Measurements from ENCODE around the gene AXDND1. TPM values are rescaled to one million over a fixed set of nuclear protein-coding genes. Genes with fewer than 3 reads are reported as not detected.
A peak's percentile ranks its signal among the peaks of the same experiment; 100 is the strongest.
"Not testable (repeated sequence)": the region's sequence is repeated elsewhere in the genome, so short reads cannot be mapped to it uniquely, and the experiment has no call there.

The AXDND1 gene
- total RNA-seq, 1 donor from 2014 or later, result 0.50 TPM

GRCh38 chr1:179351281-179351680 is 14.5 kb upstream of the AXDND1 start:
- DNase-seq (ENCODE audit: low read depth), result no peak
- no peak for TF ChIP-seq CTCF (IDR thresholded peaks at IDR 0.05; ENCODE audit: insufficient read depth, low read length, poor library complexity, severe bottlenecking)
- Histone ChIP-seq H3K27me3 (ENCODE audit: control insufficient read depth, insufficient read depth, low read length) (no peaks in the 10 kb centered on the region), H3K4me3 (ENCODE audit: low read depth, low read length) (no peak overlapping the region), H3K36me3 (ENCODE audit: control insufficient read depth, insufficient read depth, low read length) (no peaks in the 10 kb centered on the region)

- Histone ChIP-seq H3K36me3 (ENCODE audit: control insufficient read depth, insufficient read depth, low read length) (no peaks in the 10 kb centered on the region), H3K27me3 (ENCODE audit: control insufficient read depth, insufficient read depth, low read length) (no peaks in the 10 kb centered on the region), H3K4me3 (ENCODE audit: low read depth, low read length) (no peak overlapping the region)
- TF ChIP-seq CTCF (IDR thresholded peaks at IDR 0.05; ENCODE audit: insufficient read depth, low read length, poor library complexity, severe bottlenecking), result no peak
- no peak for DNase-seq (ENCODE audit: low read depth)
Observed at GRCh38 chr1:179352236-179352635, 13.5 kb upstream of the AXDND1 start.

- TF ChIP-seq CTCF (IDR thresholded peaks at IDR 0.05; ENCODE audit: insufficient read depth, low read length, poor library complexity, severe bottlenecking), result no peak
- Histone ChIP-seq H3K4me3 (ENCODE audit: low read depth, low read length) (no peak overlapping the region), H3K27me3 (ENCODE audit: control insufficient read depth, insufficient read depth, low read length) (no peaks in the 10 kb centered on the region), H3K36me3 (ENCODE audit: control insufficient read depth, insufficient read depth, low read length) (no peaks in the 10 kb centered on the region)
- no peak for DNase-seq (ENCODE audit: low read depth)
Observed at GRCh38 chr1:179353546-179353945, 12.2 kb upstream of the AXDND1 start.

- H3K4me3 ChIP-seq (ENCODE audit: low read depth, low read length); H3K36me3 ChIP-seq (ENCODE audit: control insufficient read depth, insufficient read depth, low read length); H3K27me3 ChIP-seq (ENCODE audit: control insufficient read depth, insufficient read depth, low read length); DNase-seq (ENCODE audit: low read depth): not testable (repeated sequence)
Observed at GRCh38 chr1:179361631-179362030, 4.1 kb upstream of the AXDND1 start.

GRCh38 chr1:179366093-179366800 is 476 bp downstream of the AXDND1 start:
- no peak for DNase-seq (ENCODE audit: low read depth)
- H3K4me3 ChIP-seq (ENCODE audit: low read depth, low read length), result peak overlapping the region; percentile 68
- TF ChIP-seq CTCF (IDR thresholded peaks at IDR 0.05; ENCODE audit: insufficient read depth, low read length, poor library complexity, severe bottlenecking), result no peak
- H3K36me3 ChIP-seq (ENCODE audit: control insufficient read depth, insufficient read depth, low read length), result no peaks in the 10 kb centered on the region
- H3K27me3 ChIP-seq (ENCODE audit: control insufficient read depth, insufficient read depth, low read length), result no peaks in the 10 kb centered on the region

GRCh38 chr1:179369751-179370341 is 4.1 kb downstream of the AXDND1 start:
- TF ChIP-seq CTCF (IDR thresholded peaks at IDR 0.05; ENCODE audit: insufficient read depth, low read length, poor library complexity, severe bottlenecking), result peak; percentile 44
- Histone ChIP-seq H3K4me3 (ENCODE audit: low read depth, low read length) (no peak overlapping the region), H3K36me3 (ENCODE audit: control insufficient read depth, insufficient read depth, low read length) (no peaks in the 10 kb centered on the region), H3K27me3 (ENCODE audit: control insufficient read depth, insufficient read depth, low read length) (no peaks in the 10 kb centered on the region)
- DNase-seq (ENCODE audit: low read depth), result no peak
